Measurements from ENCODE around the gene ANKFN1. TPM values are rescaled to one million over a fixed set of nuclear protein-coding genes. Genes with fewer than 3 reads are reported as not detected.

ANKFN1 gene
- total RNA-seq, 1 donor from 2014 or later, result not detected

- Mint-ChIP-seq H3K27ac (no peak overlapping the region), H3K27me3 (peaks cover 2% of the 10 kb centered on the region), H3K4me3 (ENCODE audit: low read depth) (no peak overlapping the region), H3K36me3 (ENCODE audit: insufficient read depth) (no peaks in the 10 kb centered on the region), H3K4me1 (ENCODE audit: low read depth) (peaks cover 6% of the 10 kb centered on the region), H3K9me3 (ENCODE audit: low read depth) (no peaks in the 10 kb centered on the region)
- DNase-seq (ENCODE audit: low spot score, unreplicated experiment), result no peak
- TF ChIP-seq, protein P1, sequence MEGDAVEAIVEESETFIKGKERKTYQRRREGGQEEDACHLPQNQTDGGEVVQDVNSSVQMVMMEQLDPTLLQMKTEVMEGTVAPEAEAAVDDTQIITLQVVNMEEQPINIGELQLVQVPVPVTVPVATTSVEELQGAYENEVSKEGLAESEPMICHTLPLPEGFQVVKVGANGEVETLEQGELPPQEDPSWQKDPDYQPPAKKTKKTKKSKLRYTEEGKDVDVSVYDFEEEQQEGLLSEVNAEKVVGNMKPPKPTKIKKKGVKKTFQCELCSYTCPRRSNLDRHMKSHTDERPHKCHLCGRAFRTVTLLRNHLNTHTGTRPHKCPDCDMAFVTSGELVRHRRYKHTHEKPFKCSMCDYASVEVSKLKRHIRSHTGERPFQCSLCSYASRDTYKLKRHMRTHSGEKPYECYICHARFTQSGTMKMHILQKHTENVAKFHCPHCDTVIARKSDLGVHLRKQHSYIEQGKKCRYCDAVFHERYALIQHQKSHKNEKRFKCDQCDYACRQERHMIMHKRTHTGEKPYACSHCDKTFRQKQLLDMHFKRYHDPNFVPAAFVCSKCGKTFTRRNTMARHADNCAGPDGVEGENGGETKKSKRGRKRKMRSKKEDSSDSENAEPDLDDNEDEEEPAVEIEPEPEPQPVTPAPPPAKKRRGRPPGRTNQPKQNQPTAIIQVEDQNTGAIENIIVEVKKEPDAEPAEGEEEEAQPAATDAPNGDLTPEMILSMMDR (IDR thresholded peaks at IDR 0.05; ENCODE audit: unreplicated experiment), result no peak
These were observed 278.5 kb downstream of the ANKFN1 start for GRCh38 chr17:56431736-56432135.

DNA sequence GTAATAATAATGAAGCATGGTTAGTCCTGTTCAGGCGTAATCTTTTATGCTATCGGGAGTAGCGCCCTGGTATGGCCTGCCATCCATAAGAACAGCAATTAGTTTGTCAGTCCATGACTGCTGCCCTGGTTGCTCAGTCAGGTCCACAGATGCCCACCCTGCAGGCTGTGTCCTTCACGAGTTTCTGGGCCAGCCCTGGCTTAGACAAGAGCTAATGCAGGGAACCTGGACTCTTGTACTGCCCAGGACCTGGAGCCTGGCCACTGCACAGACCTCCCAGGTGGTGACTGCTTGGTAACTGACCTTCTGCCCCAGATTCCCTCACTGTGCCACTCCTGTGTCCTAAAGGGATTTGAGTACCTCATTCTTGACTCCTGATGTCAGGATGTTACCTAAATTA lies 279.2 kb downstream of the ANKFN1 start:
- peaks cover 2% of the 10 kb centered on the region for H3K27me3 Mint-ChIP-seq
- H3K9me3 Mint-ChIP-seq (ENCODE audit: low read depth), result no peaks in the 10 kb centered on the region
- H3K4me3 Mint-ChIP-seq (ENCODE audit: low read depth), result no peak overlapping the region
- DNase-seq (ENCODE audit: low spot score, unreplicated experiment), result no peak
- peaks cover 6% of the 10 kb centered on the region for H3K4me1 Mint-ChIP-seq (ENCODE audit: low read depth)
- no peak overlapping the region for H3K27ac Mint-ChIP-seq
- H3K36me3 Mint-ChIP-seq (ENCODE audit: insufficient read depth), result no peaks in the 10 kb centered on the region
- TF ChIP-seq, protein P1 (IDR thresholded peaks at IDR 0.05; ENCODE audit: unreplicated experiment), result no peak

DNA sequence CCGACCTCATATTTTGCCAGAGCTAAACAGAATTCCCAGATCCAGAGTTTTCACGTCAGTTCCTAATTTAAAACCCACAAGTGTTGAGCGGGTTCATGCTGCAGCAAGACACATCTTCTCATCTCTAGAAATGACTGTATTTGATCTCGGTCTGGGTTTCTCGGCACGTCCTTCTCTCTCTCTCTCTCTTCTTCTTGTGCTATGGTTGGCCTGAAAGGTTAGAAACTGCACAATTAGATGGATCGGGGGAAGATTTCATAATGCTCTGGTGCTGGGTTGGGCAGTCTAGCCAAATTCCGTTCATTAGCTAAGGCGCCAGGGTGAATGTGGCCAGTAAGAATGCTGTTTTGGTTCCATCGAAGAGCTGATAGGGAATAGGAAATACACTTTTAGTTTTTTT lies 281.3 kb downstream of the ANKFN1 start:
- H3K36me3 Mint-ChIP-seq (ENCODE audit: insufficient read depth), result no peaks in the 10 kb centered on the region
- peaks cover 12% of the 10 kb centered on the region for H3K27me3 Mint-ChIP-seq
- TF ChIP-seq, protein P1 (IDR thresholded peaks at IDR 0.05; ENCODE audit: unreplicated experiment), result no peak
- DNase-seq (ENCODE audit: low spot score, unreplicated experiment), result no peak
- H3K4me1 Mint-ChIP-seq (ENCODE audit: low read depth), result peaks cover 6% of the 10 kb centered on the region
- H3K27ac Mint-ChIP-seq, result no peak overlapping the region
- no peak overlapping the region for H3K4me3 Mint-ChIP-seq (ENCODE audit: low read depth)
- no peaks in the 10 kb centered on the region for H3K9me3 Mint-ChIP-seq (ENCODE audit: low read depth)

DNA sequence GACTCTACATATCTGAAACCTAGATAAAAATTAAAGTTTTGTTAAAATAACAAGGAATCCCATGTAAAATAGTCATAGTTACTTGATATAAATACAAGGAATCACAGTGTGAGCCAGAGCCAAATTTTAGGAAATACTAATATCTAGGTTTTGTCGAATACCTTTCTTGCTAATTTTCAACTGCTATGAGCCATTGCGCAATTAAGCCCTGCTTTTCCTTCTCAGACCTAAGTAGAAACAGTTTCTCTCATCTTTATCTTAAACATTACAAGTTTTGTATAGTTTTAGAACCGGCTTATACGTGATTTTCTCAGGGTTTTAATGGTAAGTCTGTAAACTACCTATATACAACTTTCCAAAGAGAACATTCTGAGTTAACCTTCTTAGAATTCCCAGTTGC lies 282.9 kb downstream of the ANKFN1 start:
- H3K4me3 Mint-ChIP-seq (ENCODE audit: low read depth), result no peak overlapping the region
- TF ChIP-seq, protein P1 (IDR thresholded peaks at IDR 0.05; ENCODE audit: unreplicated experiment), result no peak
- peaks cover 6% of the 10 kb centered on the region for H3K4me1 Mint-ChIP-seq (ENCODE audit: low read depth)
- H3K27me3 Mint-ChIP-seq, result peaks cover 18% of the 10 kb centered on the region
- H3K36me3 Mint-ChIP-seq (ENCODE audit: insufficient read depth), result no peaks in the 10 kb centered on the region
- no peak overlapping the region for H3K27ac Mint-ChIP-seq
- no peaks in the 10 kb centered on the region for H3K9me3 Mint-ChIP-seq (ENCODE audit: low read depth)
- no peak for DNase-seq (ENCODE audit: low spot score, unreplicated experiment)

GRCh38 chr17:56440419-56440818 lies 287.1 kb downstream of the ANKFN1 start:
- Mint-ChIP-seq H3K36me3 (ENCODE audit: insufficient read depth) (no peaks in the 10 kb centered on the region), H3K27ac (no peak overlapping the region), H3K4me1 (ENCODE audit: low read depth) (peaks cover 5% of the 10 kb centered on the region), H3K9me3 (ENCODE audit: low read depth) (no peaks in the 10 kb centered on the region), H3K4me3 (ENCODE audit: low read depth) (no peak overlapping the region), H3K27me3 (peaks cover 26% of the 10 kb centered on the region)
- no peak for DNase-seq (ENCODE audit: low spot score, unreplicated experiment)
- TF ChIP-seq, protein P1 (IDR thresholded peaks at IDR 0.05; ENCODE audit: unreplicated experiment), result no peak
